GM11168 (cell line): ENCODE data around the gene SNX17.
"Not testable (repeated sequence)": the region's sequence is repeated elsewhere in the genome, so short reads cannot be mapped to it uniquely, and the experiment has no call there.

Source experiments
- in situ Hi-C: fragments of 300-500 bp; cut with MboI; formaldehyde crosslinking; loops from one replicate; pipeline ENCODE4 v1.12.0; 2022; ENCODE audit warnings: low sequenced_read_pairs; ENCODE audit not compliant: unreplicated experiment

SNX17 gene, protein sequence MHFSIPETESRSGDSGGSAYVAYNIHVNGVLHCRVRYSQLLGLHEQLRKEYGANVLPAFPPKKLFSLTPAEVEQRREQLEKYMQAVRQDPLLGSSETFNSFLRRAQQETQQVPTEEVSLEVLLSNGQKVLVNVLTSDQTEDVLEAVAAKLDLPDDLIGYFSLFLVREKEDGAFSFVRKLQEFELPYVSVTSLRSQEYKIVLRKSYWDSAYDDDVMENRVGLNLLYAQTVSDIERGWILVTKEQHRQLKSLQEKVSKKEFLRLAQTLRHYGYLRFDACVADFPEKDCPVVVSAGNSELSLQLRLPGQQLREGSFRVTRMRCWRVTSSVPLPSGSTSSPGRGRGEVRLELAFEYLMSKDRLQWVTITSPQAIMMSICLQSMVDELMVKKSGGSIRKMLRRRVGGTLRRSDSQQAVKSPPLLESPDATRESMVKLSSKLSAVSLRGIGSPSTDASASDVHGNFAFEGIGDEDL

DNA sequence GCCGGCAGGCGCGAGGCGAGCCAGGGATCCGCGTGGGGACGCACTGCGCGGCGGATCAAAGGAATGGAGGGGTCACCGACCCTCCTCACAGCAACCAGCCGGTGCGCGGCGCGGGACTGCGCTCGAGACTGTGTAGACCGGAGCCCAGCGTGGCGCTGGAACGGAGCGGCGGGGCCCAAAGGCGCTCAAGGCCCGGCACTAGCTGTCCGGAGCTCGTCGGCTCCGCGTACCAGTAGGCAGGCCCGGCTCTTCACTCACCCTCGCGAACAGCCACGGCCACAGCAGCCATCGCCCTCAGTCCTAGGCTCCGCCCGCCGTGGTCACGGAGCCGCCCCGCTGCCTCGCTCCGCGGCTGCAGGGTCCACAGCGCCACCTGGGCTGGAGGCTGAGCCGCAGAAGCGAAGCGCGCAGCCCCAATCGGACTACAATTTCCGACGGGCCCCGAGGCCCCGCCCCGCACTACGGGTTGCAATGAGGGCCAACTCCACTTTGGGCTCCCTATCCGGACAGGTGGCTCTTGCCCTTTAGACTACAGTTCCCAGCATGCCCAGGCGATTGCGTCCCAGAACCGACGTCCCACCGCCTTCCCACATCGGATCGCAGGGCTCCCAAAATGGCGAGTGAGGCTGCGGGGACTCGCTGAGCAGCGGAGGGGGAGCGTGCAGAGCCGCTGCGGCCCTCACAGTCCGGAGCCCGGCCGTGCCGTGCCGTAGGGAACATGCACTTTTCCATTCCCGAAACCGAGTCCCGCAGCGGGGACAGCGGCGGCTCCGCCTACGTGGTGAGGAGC is at the start of gene SNX17, which contains the start of gene EIF2B4:
Gene SNX17, plus strand, starts transcription at position 591 of the 790 bp plus-strand sequence. Its CDS starts 128 bp downstream, at position 719.
Gene EIF2B4, minus strand, starts transcription at position 313 of the 790 bp plus-strand sequence. Its CDS starts 24 bp downstream, at position 289.
- in situ Hi-C loops, result no loop called here

DNA sequence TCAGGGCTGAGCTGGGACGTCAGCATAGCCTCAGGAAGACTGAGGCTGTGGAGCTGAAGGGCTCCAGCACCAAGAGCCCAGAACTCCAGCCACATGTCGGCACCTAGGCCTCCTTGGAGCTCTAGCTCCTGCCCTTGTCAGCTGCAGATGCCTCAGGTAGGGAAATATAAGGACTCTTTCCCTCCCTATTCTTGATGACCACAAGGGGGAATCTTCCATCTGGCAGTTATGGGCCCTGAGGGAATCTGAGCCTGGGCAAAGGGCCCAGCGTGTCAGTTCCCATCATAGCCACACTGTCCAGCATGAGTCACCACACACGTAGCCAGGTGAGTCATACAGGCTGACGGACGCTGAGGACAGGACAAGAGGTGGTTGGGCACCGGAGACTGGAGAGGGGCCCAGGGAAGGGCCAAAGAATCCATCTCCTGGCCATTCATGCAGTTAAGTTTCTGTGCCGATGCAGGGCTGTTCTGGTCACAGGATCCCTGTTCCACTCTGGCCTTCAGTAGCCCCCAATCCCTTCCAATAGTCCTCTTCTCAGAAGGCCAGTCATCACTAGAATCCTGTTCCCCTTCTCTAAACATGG is 49.4 kb upstream of the SNX17 start:
- in situ Hi-C loops, result no loop called here

DNA sequence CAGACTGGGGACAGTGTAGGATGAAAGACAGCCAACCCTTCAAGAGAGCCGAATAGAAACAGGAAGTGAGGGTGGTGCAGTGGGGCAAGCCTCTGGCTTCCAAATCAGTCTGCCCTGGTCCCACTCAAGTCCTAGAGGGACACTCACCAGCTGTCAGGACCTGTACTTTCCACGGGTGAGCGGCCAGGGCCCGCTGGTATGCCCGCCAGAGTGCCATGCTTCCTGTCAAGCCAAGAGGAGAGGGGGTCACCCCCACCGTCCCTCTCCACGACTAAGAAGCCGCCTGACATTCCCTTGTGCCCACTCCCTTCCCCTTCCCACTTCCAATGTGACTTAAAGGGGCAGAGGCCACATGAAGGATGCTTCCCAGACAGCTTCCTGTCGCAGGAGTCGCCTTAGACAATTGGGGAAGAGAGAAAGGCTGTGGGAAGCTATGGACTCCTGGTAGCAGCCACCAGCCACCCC is 48.1 kb upstream of the SNX17 start:
- in situ Hi-C loops, result no loop called here

GRCh38 chr2:27322766-27323595 is 47.4 kb upstream of the SNX17 start, which contains the start of gene MPV17:
Gene MPV17, minus strand, starts transcription at chr2:27323097. Its CDS starts 580 bp downstream, at chr2:27322517.
- in situ Hi-C loops, result no loop called here

GRCh38 chr2:27323596-27324285 is 46.7 kb upstream of the SNX17 start:
- in situ Hi-C loops, result no loop called here

GRCh38 chr2:27324720-27325119 is 45.7 kb upstream of the SNX17 start:
- in situ Hi-C loops, result no loop called here

GRCh38 chr2:27335311-27335710 is 35.1 kb upstream of the SNX17 start:
- in situ Hi-C loops, result no loop called here

- in situ Hi-C loops, result no loop called here
Observed at GRCh38 chr2:27336173-27336572, 34.2 kb upstream of the SNX17 start.

GRCh38 chr2:27347641-27348040 is 22.8 kb upstream of the SNX17 start:
- in situ Hi-C loops, result no loop called here

DNA sequence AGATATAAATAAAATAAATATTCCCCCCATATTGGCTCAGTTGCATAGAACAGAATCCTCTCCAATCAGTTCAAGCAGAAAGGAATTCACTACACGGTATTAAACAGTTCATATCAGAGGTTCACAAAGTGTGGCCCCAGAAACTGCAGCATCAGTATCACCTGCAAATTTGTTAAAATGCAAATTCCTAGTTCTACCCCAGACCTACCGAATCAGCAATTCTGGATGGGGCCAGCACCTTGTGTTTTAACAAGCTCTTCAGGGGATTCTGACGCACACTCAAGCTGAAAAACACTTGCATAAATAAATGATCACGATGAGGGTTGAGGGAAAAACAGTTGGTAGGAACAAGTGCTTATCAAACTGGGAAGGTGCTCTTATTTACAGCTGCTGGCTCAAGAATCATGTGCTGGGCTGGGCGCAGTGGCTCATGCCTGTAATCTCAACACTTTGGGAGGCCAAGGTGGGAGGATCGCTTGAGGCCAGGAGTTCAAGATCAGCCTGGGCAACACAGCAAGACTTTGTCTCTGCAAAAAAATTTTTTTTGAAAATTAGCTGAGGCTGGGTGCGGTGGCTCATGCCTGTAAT is 20.2 kb upstream of the SNX17 start:
- in situ Hi-C loops, result no loop called here

DNA sequence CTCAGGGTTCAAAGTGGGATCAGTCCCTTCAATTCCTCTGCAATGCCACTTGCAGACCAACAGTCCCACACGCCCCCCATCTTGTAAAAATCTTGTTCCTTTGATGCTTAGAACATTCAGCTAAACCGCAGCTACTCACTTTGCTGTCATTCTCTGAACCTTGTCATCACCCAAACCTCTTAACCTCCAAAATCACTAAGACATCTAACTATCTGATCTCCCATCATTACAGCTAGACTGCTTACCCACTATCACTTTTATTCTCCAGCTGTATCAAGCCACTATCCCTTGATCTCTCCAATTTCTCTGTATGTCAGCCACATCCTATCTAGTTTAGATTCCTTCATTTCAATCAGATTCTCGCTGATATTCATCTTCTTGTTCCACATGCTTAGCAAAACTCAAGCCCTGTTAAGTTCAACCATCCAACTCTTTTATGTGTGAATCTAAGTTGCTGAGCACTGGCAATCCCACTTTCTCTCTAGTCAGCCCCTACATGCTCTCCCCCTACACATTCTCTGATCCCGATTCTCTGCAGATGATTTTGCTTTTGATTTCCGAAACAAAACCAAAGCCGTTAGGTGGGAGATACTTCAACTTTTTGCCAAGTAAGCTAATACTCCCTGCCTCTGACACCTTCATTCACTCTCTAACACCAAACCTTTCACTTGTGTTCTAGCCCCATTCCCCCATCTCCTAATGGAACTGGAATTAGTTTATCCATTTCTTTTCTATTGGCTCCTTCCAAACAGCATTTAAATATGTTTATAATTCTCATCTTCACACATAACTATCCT is 18.4 kb upstream of the SNX17 start:
- in situ Hi-C loops, result no loop called here

DNA sequence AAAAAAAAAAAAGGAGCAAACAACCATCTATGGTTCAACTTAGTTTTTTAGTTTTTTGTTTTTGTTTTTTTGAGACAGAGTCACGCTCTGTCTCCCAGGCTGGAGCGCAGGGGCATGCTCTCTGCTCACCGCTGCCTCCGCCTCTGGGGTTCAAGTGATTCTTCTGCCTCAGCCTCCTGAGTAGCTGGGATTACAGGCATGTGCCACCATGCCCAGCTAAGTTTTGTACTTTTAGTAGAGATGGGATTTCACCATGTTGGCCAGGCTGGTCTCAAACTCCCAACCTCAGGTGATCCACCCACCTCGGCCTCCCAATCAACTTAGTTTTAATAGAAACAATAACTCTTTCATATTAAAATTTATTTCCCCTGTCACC is 17.0 kb upstream of the SNX17 start:
- in situ Hi-C loops, result not testable (repeated sequence)

DNA sequence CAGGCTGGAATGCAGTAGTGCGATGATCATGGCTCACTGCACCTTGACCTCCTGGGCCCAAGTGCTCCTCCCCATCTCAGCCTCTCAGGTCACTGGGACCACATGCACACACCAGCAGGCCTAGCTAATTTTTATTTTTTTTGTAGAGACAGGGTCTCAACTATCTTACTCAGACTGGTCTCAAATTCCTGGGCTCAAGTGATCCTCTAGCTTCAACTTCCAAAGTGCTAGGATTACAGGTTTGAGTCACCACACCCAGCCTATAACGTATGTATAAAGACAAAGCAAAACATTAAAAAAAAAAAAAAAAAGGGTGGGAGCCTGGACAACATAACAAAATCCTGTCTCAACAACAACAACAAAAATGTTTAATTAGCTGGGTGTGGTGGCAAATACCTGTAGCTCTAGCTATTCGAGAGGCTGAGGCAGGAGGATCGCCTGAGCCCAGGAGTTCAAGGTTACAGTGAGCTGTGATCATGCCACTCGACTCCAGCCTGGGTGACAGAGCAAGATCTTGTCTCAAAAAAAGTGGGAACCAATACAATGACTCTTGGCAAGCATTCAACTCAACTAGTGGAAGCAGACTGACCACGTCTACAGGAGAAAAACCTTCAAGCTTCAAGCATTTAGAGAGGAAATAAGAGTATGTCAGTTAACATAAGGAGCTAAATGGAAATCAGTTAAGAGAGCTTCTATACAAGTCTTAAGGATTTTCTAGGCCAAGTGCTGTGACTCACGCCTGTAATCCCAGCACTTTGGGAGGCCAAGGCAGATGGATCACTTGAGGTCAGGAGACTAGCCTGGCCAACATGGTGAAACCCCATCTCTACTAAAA is 16.4 kb upstream of the SNX17 start:
- in situ Hi-C loops, result no loop called here

DNA sequence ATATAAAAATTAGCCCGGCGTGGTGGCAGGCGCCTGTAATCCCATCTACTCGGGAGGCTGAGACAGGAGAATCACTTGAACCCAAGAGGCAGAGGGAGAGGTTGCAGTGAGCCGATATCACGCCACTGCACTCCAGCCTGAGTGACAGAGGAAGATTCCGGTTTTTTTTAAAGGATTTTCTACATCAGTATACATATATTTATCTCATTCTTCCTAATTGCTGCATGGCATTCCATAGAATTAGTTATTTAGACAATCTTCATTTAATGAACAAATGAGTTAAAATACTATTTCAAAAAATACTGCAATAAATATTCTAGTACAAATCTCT is 15.9 kb upstream of the SNX17 start:
- in situ Hi-C loops, result no loop called here

DNA sequence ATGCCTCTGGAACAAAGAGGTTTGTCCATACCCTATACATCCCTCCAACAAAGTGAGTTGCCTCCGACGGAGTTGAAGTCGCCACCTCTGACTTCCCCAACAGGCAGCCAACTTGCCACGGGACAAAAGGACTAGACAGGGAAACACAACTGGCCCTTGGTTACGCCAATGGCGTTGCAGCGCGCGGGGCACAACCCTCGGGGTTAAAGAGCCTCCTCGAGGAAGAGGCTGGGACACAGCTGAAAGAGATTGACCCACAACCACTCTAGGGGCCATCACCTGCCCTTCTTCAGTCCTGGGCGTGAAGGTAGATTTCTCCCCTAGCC is 14.4 kb upstream of the SNX17 start:
- in situ Hi-C loops, result no loop called here

DNA sequence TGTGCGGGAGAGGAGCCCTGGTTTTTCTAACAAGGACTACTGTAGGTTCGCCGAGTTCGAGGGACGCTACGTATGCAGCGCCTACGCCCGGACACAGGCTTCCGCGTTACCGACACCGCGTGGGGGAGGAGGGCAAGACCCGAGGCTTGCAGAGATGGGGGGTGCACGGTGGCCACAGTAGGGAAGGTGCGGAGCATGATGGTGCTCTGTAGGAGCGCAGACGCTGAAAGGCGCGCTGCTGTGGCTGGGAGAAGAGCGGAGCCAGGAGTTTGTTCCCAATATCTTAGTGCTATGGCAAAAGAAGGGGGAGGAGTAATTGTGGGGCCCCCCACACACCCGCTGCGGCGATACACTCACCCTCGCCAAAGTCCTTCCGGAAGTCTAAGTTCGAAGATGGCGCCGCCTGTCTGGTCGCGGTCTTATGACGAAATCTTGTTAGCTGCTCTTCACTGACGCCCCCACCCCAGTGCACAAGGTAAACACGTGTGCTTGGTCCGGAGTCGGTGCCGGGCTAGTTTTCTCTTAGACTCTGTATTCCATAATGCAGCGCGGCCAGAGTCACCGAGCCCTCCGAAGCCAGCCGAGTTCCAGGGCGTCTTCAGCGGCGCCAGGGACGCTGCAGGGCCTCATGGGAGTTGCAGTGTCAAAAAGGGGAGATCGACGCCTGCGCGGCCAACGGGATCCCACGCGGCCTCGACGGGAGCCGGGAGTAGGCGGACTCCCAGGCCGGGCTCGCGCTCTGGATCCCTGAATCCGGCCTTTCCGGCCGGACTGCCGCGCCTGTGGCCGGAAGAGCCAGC is 13.8 kb upstream of the SNX17 start, which contains the start of gene GTF3C2:
Gene GTF3C2, minus strand, starts transcription at position 383 of the 800 bp plus-strand sequence. CDS start 13,210 bp downstream, outside the sequence.
- in situ Hi-C loops, result no loop called here
